ENCODE data around the gene KASH5. TPM values are rescaled to one million over a fixed set of nuclear protein-coding genes. Genes with fewer than 3 reads are reported as not detected.

Gene KASH5
- total and polyA plus RNA-seq, 9 donors = 0.15 to 0.23 TPM; not detected in 7

DNA sequence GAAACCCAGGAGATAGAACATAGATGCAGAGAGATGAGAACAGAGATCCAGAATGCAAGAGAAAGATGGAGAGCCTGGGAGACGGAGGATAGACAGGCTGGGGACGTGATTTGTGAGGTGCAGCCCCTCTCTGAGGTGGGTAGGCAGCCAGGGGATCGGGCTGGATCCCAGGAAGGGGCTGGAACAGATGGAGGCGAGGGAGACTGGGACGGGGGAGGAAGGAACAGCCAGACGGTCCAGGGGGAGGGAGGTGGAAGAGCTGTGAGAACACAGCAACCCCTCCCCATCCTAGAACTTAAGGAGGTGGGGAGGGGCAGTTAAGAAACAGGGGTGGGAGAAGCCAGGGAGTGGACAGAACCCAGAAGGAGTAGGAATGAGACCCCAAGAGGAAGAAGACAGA lies 50.2 kb downstream of the KASH5 start:
- no peaks in the 10 kb centered on the region for H3K4me1 ChIP-seq (ENCODE audit: insufficient read depth)
- no peaks in the 10 kb centered on the region for H3K27me3 ChIP-seq

GRCh38 chr19:49439836-49440235 lies 51.8 kb downstream of the KASH5 start:
- Histone ChIP-seq H3K4me1 (ENCODE audit: insufficient read depth) (no peaks in the 10 kb centered on the region), H3K36me3 (no peaks in the 10 kb centered on the region), H3K27me3 (no peaks in the 10 kb centered on the region), H3K27ac (no peak overlapping the region), H3K9me3 (no peaks in the 10 kb centered on the region), H3K4me3 (no peak overlapping the region)
- no peak for TF ChIP-seq POLR2A (IDR thresholded peaks at IDR 0.05)
- TF ChIP-seq EP300 (IDR thresholded peaks at IDR 0.05) = no peak
- no peak for TF ChIP-seq CTCF (IDR thresholded peaks at IDR 0.05)
- intact Hi-C loops (cut with DNase I) = loop anchor here (5.0 to 10.0 kb wide), 4 partner anchors 43 to 213 kb away; partner anchors contain the start of genes DKKL1 (in 1 of the 4) and TEAD2 (in 1 of the 4)
- 44 to 49% (median 48%) methylated on average over 6 of the region's 6 CpGs for WGBS, 3 donors
- no peak for DNase-seq

More for the DNA sequence above, 50.2 kb downstream of the KASH5 start:
- TF ChIP-seq POLR2A (IDR thresholded peaks at IDR 0.05) (no peak), CTCF (IDR thresholded peaks at IDR 0.05) (no peak), EP300 (IDR thresholded peaks at IDR 0.05) (no peak)
- no peak for DNase-seq
- H3K9me3 ChIP-seq = no peaks in the 10 kb centered on the region
- H3K27ac ChIP-seq = no peak overlapping the region
- no peak overlapping the region for H3K4me3 ChIP-seq
- 4 to 6% (median 5%) methylated on average over 6 of the region's 6 CpGs for WGBS, 3 donors
- H3K36me3 ChIP-seq = no peaks in the 10 kb centered on the region
- intact Hi-C loops (cut with DNase I) = loop anchor here in 2 of 4 donors (5.0 to 10.0 kb wide), 2 partner anchors 41 to 63 kb away; no protein-coding TSS in a partner anchor

DNA sequence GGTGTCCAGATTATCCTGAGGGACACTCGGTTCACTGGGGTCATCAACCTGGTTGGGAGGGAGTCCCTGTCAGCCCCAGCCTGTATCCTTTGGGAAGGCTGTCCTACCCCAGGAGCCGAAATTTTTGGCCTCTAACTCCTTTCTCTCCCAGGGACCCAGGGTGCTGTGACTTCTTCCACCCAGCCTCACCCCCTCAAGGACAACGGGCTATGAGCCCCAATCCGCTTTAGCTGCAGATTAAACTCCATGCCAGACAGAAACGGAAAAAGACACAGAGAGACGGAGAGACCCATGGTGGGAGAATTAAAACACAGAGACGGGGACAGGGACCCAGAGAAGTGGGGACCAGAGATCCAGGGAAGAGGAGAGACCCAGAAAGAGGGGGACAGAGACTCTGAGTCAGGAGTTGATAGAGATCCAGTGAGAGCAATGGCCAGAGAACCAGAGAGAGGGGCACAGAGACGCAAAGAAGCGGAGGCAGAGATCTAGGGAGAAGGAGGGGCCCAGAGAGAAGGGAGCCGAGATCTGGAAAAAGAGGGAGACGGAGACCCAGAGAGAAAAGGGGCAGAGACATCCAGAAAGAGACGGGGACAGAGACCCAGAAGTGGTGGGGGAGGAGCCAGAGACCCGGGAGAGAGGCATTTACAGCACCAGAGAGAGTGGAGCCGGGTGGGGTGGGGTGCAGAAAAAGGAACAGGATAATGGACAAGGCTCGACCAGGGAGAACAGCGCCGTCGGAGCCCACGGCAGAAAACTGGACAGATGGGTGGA lies 52.6 kb downstream of the KASH5 start:
- Histone ChIP-seq H3K36me3 (no peaks in the 10 kb centered on the region), H3K27me3 (no peaks in the 10 kb centered on the region), H3K4me3 (no peak overlapping the region), H3K4me1 (ENCODE audit: insufficient read depth) (no peaks in the 10 kb centered on the region), H3K27ac (no peak overlapping the region), H3K9me3 (no peaks in the 10 kb centered on the region)
- intact Hi-C loops (cut with DNase I) = loop anchor here in 3 of 4 donors (5.0 to 10.0 kb wide), 2 partner anchors 76 to 213 kb away; partner anchors contain the start of genes DKKL1 (in 1 of the 3) and TEAD2 (in 1 of the 3)
- TF ChIP-seq CTCF (IDR thresholded peaks at IDR 0.05) (no peak), EP300 (IDR thresholded peaks at IDR 0.05) (no peak), POLR2A (IDR thresholded peaks at IDR 0.05) (no peak)
- WGBS, 3 donors = 17 to 21% (median 20%) methylated on average over 19 of the region's 19 CpGs
- no peak for DNase-seq

GRCh38 chr19:49441210-49441959 lies 53.3 kb downstream of the KASH5 start, which contains the start of gene SLC17A7:
Gene SLC17A7, minus strand, starts transcription at chr19:49441527. Its CDS starts 148 bp downstream, at chr19:49441379.
- Histone ChIP-seq H3K4me1 (ENCODE audit: insufficient read depth) (no peaks in the 10 kb centered on the region), H3K36me3 (no peaks in the 10 kb centered on the region), H3K27ac (no peak within 1 kb of the TSS), H3K9me3 (no peaks in the 10 kb centered on the region), H3K4me3 (peak within 1 kb of the TSS; percentile 2), H3K27me3 (no peaks in the 10 kb centered on the region)
- DNase-seq = peak in 1 of 5 donors; percentile 58
- TF ChIP-seq EP300 (IDR thresholded peaks at IDR 0.05) (no peak), CTCF (IDR thresholded peaks at IDR 0.05) (no peak), POLR2A (IDR thresholded peaks at IDR 0.05) (no peak)
- intact Hi-C loops (cut with DNase I) = loop anchor here in 3 of 4 donors (5.0 to 10.0 kb wide), 2 partner anchors 77 to 214 kb away; partner anchors contain the start of genes DKKL1 (in 1 of the 3) and TEAD2 (in 1 of the 3)
- WGBS, 3 donors = 1 to 2% (median 2%) methylated on average over 28 to 56 of the region's 56 CpGs

Measured in ovary (tissue), 9 donors.